GM23248 (cell line): Measurements from ENCODE around the gene CCNYL1.
"Not testable (repeated sequence)": the region's sequence is repeated elsewhere in the genome, so short reads cannot be mapped to it uniquely, and the experiment has no call there.

Source experiments
- EZH2 ChIP-seq: fragments of 200-600 bp; sonication (generic); IDR thresholded peaks from 2 replicates; pipeline ENCODE4 v1.6.1; 2018; ENCODE audit warnings: antibody characterized with exemption, mild to moderate bottlenecking; ENCODE audit not compliant: insufficient read depth, poor library complexity, severe bottlenecking
- EZH2phosphoT487 ChIP-seq: fragments of 200-600 bp; sonication (generic); IDR thresholded peaks from 2 replicates; pipeline ENCODE4 v1.6.1; 2018; ENCODE audit warnings: antibody characterized with exemption, moderate library complexity, mild to moderate bottlenecking, low read depth; ENCODE audit not compliant: insufficient read depth

- TF ChIP-seq EZH2, EZH2phosphoT487: not testable (repeated sequence)
These were observed 50.0 kb downstream of the CCNYL1 start for GRCh38 chr2:207761426-207761825.
